CD4-positive, alpha-beta T cell treated with Interleukin-6 for 4 hours (primary cell): ENCODE measurements around the gene TMC8.
"Not testable (repeated sequence)": the region's sequence is repeated elsewhere in the genome, so short reads cannot be mapped to it uniquely, and the experiment has no call there.

Experiments used
- DNase-seq: peaks from one replicate; pipeline ENCODE4 v3.0.0-alpha.2; 2020; ENCODE audit warnings: mixed read lengths

Gene TMC8

GRCh38 chr17:78164748-78165607, 34.4 kb downstream of the TMC8 start:
- DNase-seq: no peak

- DNase-seq: no peak
Observed at GRCh38 chr17:78166416-78166815, 35.8 kb downstream of the TMC8 start.

DNA sequence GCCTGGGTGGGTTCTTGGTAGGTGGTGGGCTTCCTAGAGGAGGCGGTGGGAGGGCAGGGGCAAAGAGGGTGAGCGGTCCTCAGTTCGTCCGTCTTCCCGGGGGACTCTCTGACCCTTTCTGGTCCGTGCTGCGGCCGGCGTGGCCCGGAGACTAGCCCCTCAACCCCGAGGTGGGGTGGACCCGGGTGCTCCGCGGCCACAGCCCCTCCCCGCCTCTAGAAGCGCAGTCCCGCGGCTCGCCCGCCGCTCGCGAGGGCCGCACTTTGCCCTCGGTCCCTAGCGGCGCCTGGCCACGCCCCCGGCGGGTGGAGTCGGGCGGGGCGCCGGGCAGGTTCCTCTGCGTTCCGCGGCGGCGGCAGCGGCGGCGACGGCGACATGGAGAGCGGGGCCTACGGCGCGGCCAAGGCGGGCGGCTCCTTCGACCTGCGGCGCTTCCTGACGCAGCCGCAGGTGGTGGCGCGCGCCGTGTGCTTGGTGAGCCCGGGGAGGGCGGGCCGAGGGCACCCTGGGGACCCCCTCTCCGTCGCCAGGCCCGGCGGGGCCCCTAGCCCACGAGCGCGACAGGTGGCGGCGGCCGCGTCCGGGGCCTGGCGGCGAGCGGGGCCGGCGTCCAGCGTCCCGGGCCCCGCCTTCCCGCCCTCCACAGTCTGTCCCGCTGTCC, 37.8 kb downstream of the TMC8 start, which contains the start of gene SYNGR2:
TSS of gene SYNGR2 (plus strand) at position 340 of the 661 bp plus-strand sequence. CDS start at position 376, 36 bp downstream.
- peak; percentile 92 for DNase-seq

GRCh38 chr17:78168903-78169793, 38.6 kb downstream of the TMC8 start:
- DNase-seq: peak; percentile 54

GRCh38 chr17:78170692-78171590, 40.4 kb downstream of the TMC8 start:
- DNase-seq: no peak

- not testable (repeated sequence) for DNase-seq
Observed at GRCh38 chr17:78171591-78172248, 41.1 kb downstream of the TMC8 start.

- peak; percentile 21 for DNase-seq
Observed at GRCh38 chr17:78172249-78173051, 41.9 kb downstream of the TMC8 start.

GRCh38 chr17:78173097-78173715, 42.6 kb downstream of the TMC8 start:
- DNase-seq: peak; percentile 28

- no peak for DNase-seq
Observed at GRCh38 chr17:78174346-78174869, 43.8 kb downstream of the TMC8 start.

DNA sequence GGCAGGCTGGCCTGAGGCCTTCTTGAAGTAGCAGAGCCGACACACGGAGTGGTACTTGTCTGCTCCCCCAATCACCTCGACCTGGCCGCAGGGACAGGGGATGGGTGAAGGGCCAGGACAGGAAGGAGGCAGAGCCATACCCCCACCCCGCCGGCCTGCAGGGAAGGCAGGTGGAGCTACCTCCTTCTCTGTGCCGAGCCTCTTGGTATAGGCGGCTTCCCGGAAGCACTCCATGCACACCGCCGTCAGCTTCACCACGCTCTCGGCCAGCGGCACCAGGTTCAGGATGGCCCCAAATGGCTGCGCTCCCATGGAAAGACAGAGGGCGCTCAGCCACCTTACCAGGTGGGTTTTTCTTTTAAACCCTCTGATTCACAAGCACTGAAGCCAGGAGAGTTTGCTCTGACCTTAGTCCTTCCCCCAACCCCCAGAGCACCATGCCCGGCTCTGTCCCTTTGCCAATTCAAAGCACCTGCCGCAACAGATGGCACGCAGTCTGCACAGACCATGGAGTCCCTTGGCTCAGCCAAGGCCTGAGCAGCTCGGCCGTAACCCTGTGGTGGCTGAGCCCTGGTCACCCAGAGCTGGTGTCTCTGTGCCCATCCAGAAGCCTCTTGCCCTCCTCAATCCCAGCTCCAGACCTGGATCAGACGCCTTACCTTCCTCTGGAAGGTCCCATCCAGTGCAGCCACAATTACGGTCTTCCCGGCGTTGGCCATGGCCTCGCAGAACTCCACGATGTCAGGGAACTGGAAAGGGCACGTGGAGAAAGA, 44.5 kb downstream of the TMC8 start:
- no peak for DNase-seq

DNA sequence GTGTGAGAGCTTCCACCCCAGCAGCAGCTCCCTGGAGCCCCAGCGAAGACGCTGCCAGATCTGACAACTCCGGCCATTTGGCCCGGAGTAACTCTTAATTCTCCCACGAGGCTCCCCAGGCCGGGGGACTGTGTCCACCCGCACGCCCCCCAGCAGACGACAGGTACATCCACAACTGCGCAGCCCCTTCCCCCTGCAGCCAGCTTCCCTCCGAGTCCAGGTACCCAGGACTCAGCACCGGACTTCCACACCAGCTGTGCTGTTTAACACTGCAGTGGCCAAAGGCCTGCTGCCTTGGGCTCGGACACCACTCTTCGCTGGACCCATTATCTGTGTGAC, 45.0 kb downstream of the TMC8 start:
- no peak for DNase-seq

- DNase-seq: peak; percentile 84
Observed at GRCh38 chr17:78176548-78177025, 46.0 kb downstream of the TMC8 start.

GRCh38 chr17:78179372-78179771, 48.8 kb downstream of the TMC8 start:
- DNase-seq: no peak

DNA sequence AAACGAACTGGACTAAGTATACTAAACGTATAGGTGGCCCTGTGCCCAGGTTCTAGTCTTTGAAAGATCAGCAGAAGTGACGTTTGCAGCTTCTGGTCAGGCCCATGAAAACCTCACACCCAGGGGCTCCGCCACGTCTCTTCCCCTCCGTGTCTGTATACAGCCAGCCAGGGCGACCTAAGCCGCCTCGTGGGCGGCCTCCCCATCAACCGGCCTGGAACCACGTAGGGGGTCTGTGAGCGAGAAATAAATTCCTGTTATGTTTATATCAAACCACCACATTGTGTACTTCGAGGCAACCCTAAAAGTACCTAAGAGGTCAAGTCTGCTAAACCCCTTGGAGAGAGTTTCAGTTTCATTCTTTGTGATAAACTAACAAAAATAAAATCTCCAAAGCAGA, 49.5 kb downstream of the TMC8 start:
- DNase-seq: no peak

DNA sequence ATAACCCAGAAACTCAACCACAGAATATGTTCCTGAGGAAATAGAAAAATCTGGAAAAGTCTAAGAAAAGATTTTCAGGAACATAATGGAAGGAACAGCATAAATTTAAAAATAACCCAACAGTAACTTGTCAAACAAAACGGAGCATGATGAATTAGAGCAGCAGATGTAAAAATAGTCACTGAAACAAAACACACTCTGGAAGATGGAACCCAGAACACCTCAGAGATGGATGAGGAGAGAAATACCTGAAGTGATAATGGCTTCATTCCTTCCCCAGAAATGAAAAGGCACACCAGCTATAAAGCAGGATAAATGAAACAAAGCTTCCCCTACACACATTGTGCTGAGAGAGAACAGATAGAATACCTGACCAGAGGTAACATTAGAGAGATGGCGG, 49.9 kb downstream of the TMC8 start:
- no peak for DNase-seq

DNA sequence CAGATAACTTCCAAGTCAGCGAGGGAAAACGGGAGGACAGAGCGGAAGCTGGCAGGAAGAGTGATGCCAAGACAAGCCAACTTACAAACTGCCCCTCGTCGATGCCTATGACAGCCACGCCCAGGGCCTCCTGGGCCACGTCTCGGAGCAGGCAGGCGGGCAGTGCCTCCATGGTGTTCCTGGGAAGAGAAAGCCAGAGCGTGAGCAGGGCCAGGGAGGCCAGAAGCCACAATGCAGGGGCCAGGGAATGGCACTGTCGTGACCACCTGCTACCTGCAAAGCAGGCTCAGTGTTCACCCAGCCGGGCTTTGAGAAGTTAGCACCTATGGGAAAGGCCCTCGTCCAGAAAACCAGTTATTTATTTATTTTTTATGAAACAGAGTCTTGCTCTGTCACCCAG, 51.9 kb downstream of the TMC8 start:
- DNase-seq: no peak

DNA sequence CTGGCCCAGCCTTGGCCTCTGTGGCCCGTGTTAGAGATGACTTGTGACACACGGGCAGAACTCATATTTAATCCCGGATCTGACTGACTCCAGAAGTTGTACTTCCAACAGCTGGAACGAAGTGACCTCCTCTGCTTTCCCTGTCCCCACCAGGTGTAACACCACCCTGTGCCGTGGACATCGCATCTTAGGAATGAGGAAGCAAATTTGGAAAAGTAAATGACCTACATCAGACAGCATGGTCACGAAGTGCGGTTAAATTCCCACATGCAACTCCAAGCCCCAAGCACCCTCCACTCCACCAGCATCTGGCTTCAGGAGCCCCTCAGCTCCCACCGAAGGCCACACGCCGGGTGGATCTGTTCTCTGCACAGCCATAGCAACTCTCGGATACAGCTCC, 53.3 kb downstream of the TMC8 start:
- DNase-seq: no peak

- no peak for DNase-seq
Observed at GRCh38 chr17:78184351-78184750, 53.8 kb downstream of the TMC8 start.

DNA sequence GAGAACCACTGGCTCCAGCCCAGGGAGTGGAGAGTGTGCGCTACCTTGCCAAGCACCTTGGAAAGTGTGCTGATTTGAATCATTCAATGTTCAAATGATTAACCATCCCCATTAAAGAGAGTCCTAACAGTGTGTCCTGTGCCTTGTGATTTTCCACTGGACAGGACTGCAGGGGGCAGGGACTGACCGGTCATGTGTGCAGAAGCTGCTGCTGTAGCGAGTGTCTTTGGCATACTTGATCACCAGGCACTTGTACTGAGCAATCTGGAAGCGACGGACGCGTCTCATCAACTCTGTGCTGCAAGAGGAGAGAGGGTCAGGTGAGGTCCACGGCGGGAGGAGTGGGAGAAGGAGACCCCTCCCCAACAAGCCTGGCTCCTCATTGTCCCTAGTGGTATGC, 54.3 kb downstream of the TMC8 start:
- no peak for DNase-seq
